HCT116 (cell line): ENCODE data around the gene ZFTA. TPM values are rescaled to one million over a fixed set of nuclear protein-coding genes. Genes with fewer than 3 reads are reported as not detected.

Experiments
- ATAC-seq: fragments of 200-7000 bp; cut with Tn5 transposase; 2 replicates; pipeline ENCODE4 v1.9.1; 2020; ENCODE audit warnings: mild to moderate bottlenecking, moderate library complexity
- BruUV-seq: library from RNA; stranded (reverse); fragments of 400-500 nt; replicated peaks from 2 replicates; lab custom pipeline; 2021; lab: Mats Ljungman, UMichigan
- CTCF ChIA-PET: fragments of 300-600 bp; sonication (Branson Sonifier 250); formaldehyde crosslinking; loops from one replicate; lab custom pipeline; 2021; ENCODE audit warnings: antibody characterized with exemption; lab: Charles Lee
- POLR2A ChIA-PET: fragments of 300-600, 350-600 bp; sonication (Branson Sonifier 250); formaldehyde crosslinking; loops from one replicate; lab custom pipeline; 2021; ENCODE audit warnings: antibody characterized with exemption; lab: Charles Lee
- RAD21 ChIA-PET, 2 experiments: fragments of 300-600 bp; sonication (Branson Sonifier 250); formaldehyde crosslinking; loops; one replicate each; lab custom pipeline; 2023; ENCODE audit warnings: low total read pairs in 2 of 2; ENCODE audit not compliant: uncharacterized antibody in 2 of 2, unreplicated experiment in 2 of 2, low non-redundant PET in 1 of 2; lab: Charles Lee
- DNase-seq: peaks from one replicate; pipeline ENCODE4 v3.0.0-alpha.2; 2010; ENCODE audit warnings: low read depth, low spot score
- H2AFZ ChIP-seq: fragments of 200-600 bp; shearing (Covaris generic), sonication (generic); 2 replicates; pipeline ENCODE4 v1.6.1; 2017; ENCODE audit warnings: low read depth, mixed run types, mixed read lengths, antibody characterized with exemption, low read length; ENCODE audit not compliant: poor library complexity, severe bottlenecking
- H3K27ac ChIP-seq: 2 replicates; pipeline ENCODE4 v1.5.1; 2012; ENCODE audit warnings: low read depth, low read length
- H3K27me3 ChIP-seq: fragments of 200-600 bp; sonication (generic); 2 replicates; pipeline ENCODE4 v1.6.1; 2016; ENCODE audit warnings: mixed run types, low read length, mixed read lengths; ENCODE audit not compliant: insufficient read depth
- H3K36me3 ChIP-seq, 2 experiments: fragments of 200-500 bp in 1 of 2; fragments of 200-600 bp in 1 of 2; sonication (Bioruptor generic) in 1 of 2; sonication (generic) in 1 of 2; 2 replicates each; pipeline versions ENCODE4 v1.5.1 to v1.6.1; 2014 to 2016; ENCODE audit warnings: low read length in 2 of 2, inconsistent platforms in 1 of 2, mixed read lengths in 1 of 2, mixed run types in 1 of 2; ENCODE audit not compliant: insufficient read depth in 2 of 2, control insufficient read depth in 1 of 2
- H3K4me1 ChIP-seq, 2 experiments: fragments of 200-600 bp in 1 of 2; sonication (generic) in 1 of 2; 2 replicates each; pipeline versions ENCODE4 v1.5.1 to v1.6.1; 2012 to 2017; ENCODE audit warnings: low read length in 2 of 2, inconsistent platforms in 1 of 2, mild to moderate bottlenecking in 1 of 2, mixed read lengths in 1 of 2, mixed run types in 1 of 2, moderate library complexity in 1 of 2; ENCODE audit not compliant: insufficient read depth in 2 of 2, control insufficient read depth in 1 of 2
- H3K4me2 ChIP-seq: fragments of 200-600 bp; sonication (generic); 2 replicates; pipeline ENCODE4 v1.6.1; 2017; ENCODE audit warnings: mixed run types, low read length, mixed read lengths
- H3K4me3 ChIP-seq, 2 experiments: fragments of 200-600 bp in 1 of 2; sonication (generic) in 1 of 2; replicated peaks in 1 of 2; 2 replicates each; pipeline ENCODE4 v1.5.1; 2011 to 2016; ENCODE audit warnings: low read length in 2 of 2, control low read depth in 1 of 2, low read depth in 1 of 2, mild to moderate bottlenecking in 1 of 2, mixed read lengths in 1 of 2, mixed run types in 1 of 2
- H3K79me2 ChIP-seq: fragments of 200-600 bp; sonication (generic); 2 replicates; pipeline ENCODE4 v1.6.1; 2017; ENCODE audit warnings: mild to moderate bottlenecking, mixed run types, low read length, moderate library complexity, mixed read lengths; ENCODE audit not compliant: insufficient read depth
- H3K9ac ChIP-seq: fragments of 200-600 bp; sonication (generic); 2 replicates; pipeline ENCODE4 v1.6.1; 2016; ENCODE audit warnings: low read length, mixed read lengths
- H3K9me2 ChIP-seq: fragments of 200-600 bp; sonication (generic), shearing (Covaris generic); 2 replicates; pipeline ENCODE4 v1.6.1; 2017; ENCODE audit warnings: mixed run types, mild to moderate bottlenecking, moderate library complexity; ENCODE audit not compliant: insufficient read depth
- H3K9me3 ChIP-seq, 2 experiments: fragments of 200-500 bp in 1 of 2; fragments of 200-600 bp in 1 of 2; sonication (Bioruptor generic) in 1 of 2; sonication (generic) in 1 of 2; 2 replicates each; pipeline ENCODE4 v1.6.1; 2014 to 2017; ENCODE audit warnings: low read length in 2 of 2, mixed read lengths in 2 of 2, inconsistent platforms in 1 of 2, low read depth in 1 of 2, mild to moderate bottlenecking in 1 of 2, mixed run types in 1 of 2, moderate library complexity in 1 of 2; ENCODE audit not compliant: control insufficient read depth in 1 of 2, insufficient read depth in 1 of 2
- H4K20me1 ChIP-seq: fragments of 200-600 bp; sonication (generic), shearing (Covaris generic); 2 replicates; pipeline ENCODE4 v1.6.1; 2017; ENCODE audit warnings: mixed run types, mild to moderate bottlenecking, moderate library complexity; ENCODE audit not compliant: insufficient read depth
- CBX3 ChIP-seq: IDR thresholded peaks from 2 replicates; pipeline ENCODE4 v1.6.1; 2012; ENCODE audit warnings: low read depth
- CEBPB ChIP-seq: IDR thresholded peaks from 2 replicates; pipeline ENCODE4 v1.6.1; 2012; ENCODE audit warnings: low read depth
- EZH2 ChIP-seq: fragments of 200-600 bp; sonication (generic); IDR thresholded peaks from 2 replicates; pipeline ENCODE4 v1.6.1; 2017; ENCODE audit warnings: antibody characterized with exemption, mixed run types
- EZH2phosphoT487 ChIP-seq: fragments of 200-600 bp; IDR thresholded peaks from 2 replicates; pipeline ENCODE4 v1.6.1; 2018; ENCODE audit warnings: antibody characterized with exemption, borderline replicate concordance
- FOSL1 ChIP-seq: IDR thresholded peaks from 2 replicates; pipeline ENCODE4 v1.6.1; 2012; ENCODE audit warnings: low read depth
- POLR2A ChIP-seq: IDR thresholded peaks from 2 replicates; pipeline ENCODE4 v1.7.0; 2011; ENCODE audit warnings: borderline replicate concordance; ENCODE audit not compliant: insufficient read depth, insufficient read length; ENCODE audit errors: extremely low read depth
- RAD21 ChIP-seq: IDR thresholded peaks from 2 replicates; pipeline ENCODE4 v1.6.1; 2012; ENCODE audit warnings: low read depth, mild to moderate bottlenecking
- REST ChIP-seq: IDR thresholded peaks from 2 replicates; pipeline ENCODE4 v1.6.1; 2012; ENCODE audit warnings: low read depth
- SIN3A ChIP-seq: IDR thresholded peaks from 2 replicates; pipeline ENCODE4 v1.6.1; 2012; ENCODE audit warnings: low read depth
- YY1 ChIP-seq: IDR thresholded peaks from 2 replicates; pipeline ENCODE4 v1.6.1; 2011; ENCODE audit warnings: low read length, low read depth, moderate library complexity, mild to moderate bottlenecking; ENCODE audit not compliant: insufficient replicate concordance; ENCODE audit errors: extremely low read depth
- ZFX ChIP-seq: fragments of 450-650 bp; IDR thresholded peaks from 2 replicates; pipeline ENCODE4 v1.6.1; 2017
- ZNF274 ChIP-seq: fragments of 200-500 bp; sonication (Bioruptor generic); IDR thresholded peaks from 2 replicates; pipeline ENCODE4 v1.6.1; 2014; ENCODE audit warnings: mild to moderate bottlenecking, low read depth, low read length, inconsistent platforms
- intact Hi-C: fragments of 100-400 bp; cut with micrococcal nuclease; formaldehyde crosslinking; loops from 2 replicates; pipeline ENCODE4 v1.10.0; 2022
- total RNA-seq: library from RNA; stranded (reverse); gene quantifications from one replicate; pipeline ENCODE4 v1.2.1, GENCODE V29; 2021; ENCODE audit not compliant: unreplicated experiment

ZFTA gene
- total RNA-seq, 1 experiment from 2014 or later: 14.7 TPM

- TF ChIP-seq EZH2: no peak
- TF ChIP-seq CEBPB: no peak; the same call in 1 of the 2 replicates
- TF ChIP-seq SIN3A: no peak
- 0 out of 2 replicates have a peak, but pooled peaks have one; percentile 22 for TF ChIP-seq ZFX
- TF ChIP-seq ZNF274: no peak
- peak; percentile 52 for TF ChIP-seq POLR2A
These were observed 34.3 kb upstream of the ZFTA start (continued) for GRCh38 chr11:63802637-63803414.

GRCh38 chr11:63800921-63801320 lies 32.3 kb upstream of the ZFTA start:
- TF ChIP-seq CBX3: no peak
- TF ChIP-seq EZH2phosphoT487: no peak
- no peak for TF ChIP-seq EZH2
- TF ChIP-seq YY1: no peak
- TF ChIP-seq FOSL1: no peak
- TF ChIP-seq RAD21: no peak
- no peak for TF ChIP-seq REST
- TF ChIP-seq, all 23 proteins: peak for 0
- Histone ChIP-seq H3K27me3 (no peaks in the 10 kb centered on the region), H3K4me3 (no peak overlapping the region), H3K9me2 (no peaks in the 10 kb centered on the region), H3K9ac (no peak overlapping the region), H3K4me1 (peaks cover 12 to 29% of the 10 kb centered on the region in 2 experiments; a peak in 3 of 4 replicates), H2AFZ (no peak overlapping the region), H4K20me1 (no peaks in the 10 kb centered on the region), H3K27ac (no peak overlapping the region), H3K4me2 (no peak overlapping the region), H3K9me3 (no peaks in the 10 kb centered on the region), H3K79me2 (no peaks in the 10 kb centered on the region), H3K36me3 (no peaks in the 10 kb centered on the region)
- POLR2A ChIA-PET: no interaction called here
- intact Hi-C loops: no loop called here
- RAD21 ChIA-PET: no interaction called here
- no peak for DNase-seq
- ATAC-seq: no peak
- CTCF ChIA-PET: no interaction called here
- BruUV-seq: no TSS peak
